DND-41 (cell line): ENCODE results near the gene MICB.

ENCODE experiments used
- CTCF ChIP-seq: IDR thresholded peaks from 2 replicates; pipeline ENCODE4 v1.5.1; 2012; ENCODE audit warnings: borderline replicate concordance, low read length, moderate library complexity, mild to moderate bottlenecking; ENCODE audit not compliant: poor library complexity, severe bottlenecking; ENCODE audit errors: extremely low read depth
- EZH2 ChIP-seq: IDR thresholded peaks from 3 replicates; pipeline ENCODE4 v1.6.1; 2012; ENCODE audit warnings: borderline replicate concordance, low read depth, mild to moderate bottlenecking, moderate library complexity, low read length, inconsistent platforms; ENCODE audit not compliant: severe bottlenecking

- no peak for TF ChIP-seq EZH2
- TF ChIP-seq CTCF: no peak
Observed at GRCh38 chr6:31534011-31534410, 36.1 kb downstream of the MICB start.
